Hepatocyte (in vitro differentiated cells): ENCODE data around the gene CSN3.

Experiments used
- CTCF ChIP-seq: fragments of 200-600 bp; sonication (generic); IDR thresholded peaks from 2 replicates; pipeline ENCODE4 v1.5.1; 2016; ENCODE audit warnings: antibody characterized with exemption, mild to moderate bottlenecking; ENCODE audit not compliant: poor library complexity
- EZH2 ChIP-seq: fragments of 200-600 bp; sonication (generic); IDR thresholded peaks from 2 replicates; pipeline ENCODE4 v1.6.1; 2016; ENCODE audit warnings: antibody characterized with exemption, mild to moderate bottlenecking, borderline replicate concordance
- EZH2phosphoT487 ChIP-seq: fragments of 200-600 bp; sonication (generic); IDR thresholded peaks from one replicate; pipeline ENCODE4 v1.6.1; 2018; ENCODE audit warnings: antibody characterized with exemption, mild to moderate bottlenecking, low read depth, moderate library complexity; ENCODE audit not compliant: unreplicated experiment, severe bottlenecking

- TF ChIP-seq CTCF, result no peak
- no peak for TF ChIP-seq EZH2phosphoT487
- TF ChIP-seq EZH2, result no peak
These were observed 57.2 kb downstream of the CSN3 start for GRCh38 chr4:70299643-70300042.
